ENCODE results near the gene TAF4B. TPM values are rescaled to one million over a fixed set of nuclear protein-coding genes. Genes with fewer than 3 reads are reported as not detected.

The TAF4B gene
- total and polyA plus RNA-seq, 9 of the 15 experiments (the other 6 are each of a cell fraction or from before 2014, with no cell fraction given) = 4.5 to 25.3 (median 20.5) TPM

DNA sequence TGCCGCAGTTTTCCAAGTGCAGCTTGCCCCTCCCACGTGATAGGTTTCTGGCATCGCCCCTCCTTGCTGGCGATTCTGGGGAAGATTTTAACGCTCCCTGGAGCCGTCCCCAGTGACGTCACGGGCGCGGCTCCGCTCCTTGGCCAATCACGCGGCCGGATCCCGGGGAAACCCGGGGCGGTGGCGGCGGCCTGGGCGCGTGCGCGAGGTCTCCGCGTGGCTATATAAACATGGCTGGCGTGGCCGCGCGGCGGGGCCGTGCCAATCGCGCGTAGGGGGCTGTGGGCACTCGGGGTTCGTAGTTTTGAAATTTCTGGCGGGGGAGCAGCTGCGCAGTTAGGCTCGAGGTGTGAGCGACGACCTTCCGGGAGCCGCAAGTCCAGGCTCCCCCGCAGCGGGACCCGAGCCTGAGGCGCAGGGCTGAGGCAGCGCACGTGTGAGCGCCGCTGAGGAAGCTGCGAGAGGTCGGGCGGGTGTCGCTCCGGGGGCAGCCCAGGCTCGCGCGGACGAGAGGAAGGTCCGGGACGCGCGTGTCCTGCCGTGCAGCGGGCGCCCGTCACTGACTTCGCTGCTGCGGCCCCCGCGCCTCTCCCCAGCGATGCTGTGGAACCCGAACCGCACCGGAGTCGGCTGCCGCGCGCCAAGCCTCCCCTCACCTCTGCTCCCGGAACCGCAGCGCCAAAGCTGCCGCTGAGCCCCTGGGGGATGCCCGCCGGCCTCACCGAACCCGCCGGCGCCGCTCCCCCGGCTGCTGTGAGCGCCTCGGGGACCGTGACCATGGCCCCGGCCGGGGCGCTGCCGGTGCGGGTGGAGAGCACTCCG lies at the start of gene TAF4B (continued):
- TF ChIP-seq HEY1 (CRISPR knock-in tag; IDR thresholded peaks at IDR 0.05; ENCODE audit: borderline replicate concordance) (no peak), ZNF699 (CRISPR knock-in tag; IDR thresholded peaks at IDR 0.05; ENCODE audit: insufficient replicate concordance) (no peak), TFAM (CRISPR knock-in tag; conservative IDR thresholded peaks at IDR 0.05) (no peak), TEAD2 (tag; IDR thresholded peaks at IDR 0.05) (no peak), NCOR1 (IDR thresholded peaks at IDR 0.05) (no peak), PHF20 (IDR thresholded peaks at IDR 0.05; ENCODE audit: partially characterized antibody) (peak; percentile 61), TCF3 (CRISPR knock-in tag; IDR thresholded peaks at IDR 0.05) (no peak), RBM17 (IDR thresholded peaks at IDR 0.05; ENCODE audit: borderline replicate concordance, low read depth, low read length) (no peak), MCM3 (IDR thresholded peaks at IDR 0.05) (no peak), HMG20B (CRISPR knock-in tag; IDR thresholded peaks at IDR 0.05) (no peak), NCOA1 (IDR thresholded peaks at IDR 0.05; ENCODE audit: low read depth) (no peak), SRSF3 (IDR thresholded peaks at IDR 0.05; ENCODE audit: insufficient read depth, low read length) (no peak; the same call in 1 of the 2 replicates), CBX2 (IDR thresholded peaks at IDR 0.05; ENCODE audit: insufficient read depth, low read length, poor library complexity, severe bottlenecking) (no peak), HCFC1 (IDR thresholded peaks at IDR 0.05; ENCODE audit: low read depth, low read length) (no peak), ZNF586 (CRISPR knock-in tag; conservative IDR thresholded peaks at IDR 0.05) (no peak), MAFF (IDR thresholded peaks at IDR 0.05; ENCODE audit: low read length) (0 out of 2 replicates have a peak, but pooled peaks have one; percentile 0), CEBPB (tag; IDR thresholded peaks at IDR 0.05) (no peak), ZSCAN32 (CRISPR knock-in tag; IDR thresholded peaks at IDR 0.05) (no peak), KAT8 (IDR thresholded peaks at IDR 0.05; ENCODE audit: low read depth) (no peak), ARID1B (IDR thresholded peaks at IDR 0.05) (no peak)
- TF ChIP-seq, protein P1, sequence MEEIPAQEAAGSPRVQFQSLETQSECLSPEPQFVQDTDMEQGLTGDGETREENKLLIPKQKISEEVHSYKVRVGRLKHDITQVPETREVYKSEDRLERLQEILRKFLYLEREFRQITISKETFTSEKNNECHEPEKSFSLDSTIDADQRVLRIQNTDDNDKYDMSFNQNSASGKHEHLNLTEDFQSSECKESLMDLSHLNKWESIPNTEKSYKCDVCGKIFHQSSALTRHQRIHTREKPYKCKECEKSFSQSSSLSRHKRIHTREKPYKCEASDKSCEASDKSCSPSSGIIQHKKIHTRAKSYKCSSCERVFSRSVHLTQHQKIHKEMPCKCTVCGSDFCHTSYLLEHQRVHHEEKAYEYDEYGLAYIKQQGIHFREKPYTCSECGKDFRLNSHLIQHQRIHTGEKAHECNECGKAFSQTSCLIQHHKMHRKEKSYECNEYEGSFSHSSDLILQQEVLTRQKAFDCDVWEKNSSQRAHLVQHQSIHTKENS (CRISPR knock-in tag; IDR thresholded peaks at IDR 0.05) = no peak
- TF ChIP-seq, protein P2, sequence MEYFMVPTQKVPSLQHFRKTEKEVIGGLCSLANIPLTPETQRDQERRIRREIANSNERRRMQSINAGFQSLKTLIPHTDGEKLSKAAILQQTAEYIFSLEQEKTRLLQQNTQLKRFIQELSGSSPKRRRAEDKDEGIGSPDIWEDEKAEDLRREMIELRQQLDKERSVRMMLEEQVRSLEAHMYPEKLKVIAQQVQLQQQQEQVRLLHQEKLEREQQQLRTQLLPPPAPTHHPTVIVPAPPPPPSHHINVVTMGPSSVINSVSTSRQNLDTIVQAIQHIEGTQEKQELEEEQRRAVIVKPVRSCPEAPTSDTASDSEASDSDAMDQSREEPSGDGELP (CRISPR knock-in tag; IDR thresholded peaks at IDR 0.05; ENCODE audit: borderline replicate concordance) = peak; percentile 76
- TF ChIP-seq, protein P3, sequence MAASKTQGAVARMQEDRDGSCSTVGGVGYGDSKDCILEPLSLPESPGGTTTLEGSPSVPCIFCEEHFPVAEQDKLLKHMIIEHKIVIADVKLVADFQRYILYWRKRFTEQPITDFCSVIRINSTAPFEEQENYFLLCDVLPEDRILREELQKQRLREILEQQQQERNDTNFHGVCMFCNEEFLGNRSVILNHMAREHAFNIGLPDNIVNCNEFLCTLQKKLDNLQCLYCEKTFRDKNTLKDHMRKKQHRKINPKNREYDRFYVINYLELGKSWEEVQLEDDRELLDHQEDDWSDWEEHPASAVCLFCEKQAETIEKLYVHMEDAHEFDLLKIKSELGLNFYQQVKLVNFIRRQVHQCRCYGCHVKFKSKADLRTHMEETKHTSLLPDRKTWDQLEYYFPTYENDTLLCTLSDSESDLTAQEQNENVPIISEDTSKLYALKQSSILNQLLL (CRISPR knock-in tag; IDR thresholded peaks at IDR 0.05; ENCODE audit: borderline replicate concordance) = no peak
- TF ChIP-seq, protein P4, sequence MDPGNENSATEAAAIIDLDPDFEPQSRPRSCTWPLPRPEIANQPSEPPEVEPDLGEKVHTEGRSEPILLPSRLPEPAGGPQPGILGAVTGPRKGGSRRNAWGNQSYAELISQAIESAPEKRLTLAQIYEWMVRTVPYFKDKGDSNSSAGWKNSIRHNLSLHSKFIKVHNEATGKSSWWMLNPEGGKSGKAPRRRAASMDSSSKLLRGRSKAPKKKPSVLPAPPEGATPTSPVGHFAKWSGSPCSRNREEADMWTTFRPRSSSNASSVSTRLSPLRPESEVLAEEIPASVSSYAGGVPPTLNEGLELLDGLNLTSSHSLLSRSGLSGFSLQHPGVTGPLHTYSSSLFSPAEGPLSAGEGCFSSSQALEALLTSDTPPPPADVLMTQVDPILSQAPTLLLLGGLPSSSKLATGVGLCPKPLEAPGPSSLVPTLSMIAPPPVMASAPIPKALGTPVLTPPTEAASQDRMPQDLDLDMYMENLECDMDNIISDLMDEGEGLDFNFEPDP (CRISPR knock-in tag; IDR thresholded peaks at IDR 0.05) = no peak
